ENCODE results near the gene ZNF236.

The ZNF236 gene

GRCh38 chr18:76859474-76860339 is 37.4 kb downstream of the ZNF236 start:
- DNase-seq (ENCODE audit: low read depth in 2 of 2), result no peak

GRCh38 chr18:76860411-76860810 is 38.1 kb downstream of the ZNF236 start:
- DNase-seq (ENCODE audit: low read depth in 2 of 2), result no peak

DNA sequence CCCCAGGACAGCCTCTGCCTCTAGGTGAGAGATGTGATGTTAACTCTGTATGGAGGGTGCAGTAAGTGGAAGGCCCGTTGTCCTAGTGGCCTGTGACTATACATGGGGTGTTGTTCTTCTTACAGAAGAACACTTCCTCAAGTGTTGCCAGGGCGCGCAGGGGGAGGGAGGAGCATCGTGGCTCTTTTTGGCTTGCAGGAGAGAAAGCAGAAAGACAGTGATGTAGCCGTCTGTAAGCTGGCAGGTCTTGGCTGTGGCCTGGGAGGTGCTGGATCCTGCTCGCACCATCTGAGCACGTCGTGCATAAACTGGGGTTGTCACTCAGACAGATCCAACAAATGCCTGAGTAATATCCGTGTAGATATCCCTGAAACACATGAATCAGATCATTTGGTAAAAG is 44.3 kb downstream of the ZNF236 start:
- DNase-seq (ENCODE audit: low read depth in 2 of 2), result no peak

- no peak for DNase-seq (ENCODE audit: low read depth in 2 of 2)
These were observed 51.0 kb downstream of the ZNF236 start for GRCh38 chr18:76873311-76873710.

- no peak for DNase-seq (ENCODE audit: low read depth in 2 of 2)
These were observed 51.4 kb downstream of the ZNF236 start for GRCh38 chr18:76873713-76874112.

GRCh38 chr18:76874642-76875389 is 52.5 kb downstream of the ZNF236 start:
- DNase-seq (ENCODE audit: low read depth in 2 of 2), result no peak

DNA sequence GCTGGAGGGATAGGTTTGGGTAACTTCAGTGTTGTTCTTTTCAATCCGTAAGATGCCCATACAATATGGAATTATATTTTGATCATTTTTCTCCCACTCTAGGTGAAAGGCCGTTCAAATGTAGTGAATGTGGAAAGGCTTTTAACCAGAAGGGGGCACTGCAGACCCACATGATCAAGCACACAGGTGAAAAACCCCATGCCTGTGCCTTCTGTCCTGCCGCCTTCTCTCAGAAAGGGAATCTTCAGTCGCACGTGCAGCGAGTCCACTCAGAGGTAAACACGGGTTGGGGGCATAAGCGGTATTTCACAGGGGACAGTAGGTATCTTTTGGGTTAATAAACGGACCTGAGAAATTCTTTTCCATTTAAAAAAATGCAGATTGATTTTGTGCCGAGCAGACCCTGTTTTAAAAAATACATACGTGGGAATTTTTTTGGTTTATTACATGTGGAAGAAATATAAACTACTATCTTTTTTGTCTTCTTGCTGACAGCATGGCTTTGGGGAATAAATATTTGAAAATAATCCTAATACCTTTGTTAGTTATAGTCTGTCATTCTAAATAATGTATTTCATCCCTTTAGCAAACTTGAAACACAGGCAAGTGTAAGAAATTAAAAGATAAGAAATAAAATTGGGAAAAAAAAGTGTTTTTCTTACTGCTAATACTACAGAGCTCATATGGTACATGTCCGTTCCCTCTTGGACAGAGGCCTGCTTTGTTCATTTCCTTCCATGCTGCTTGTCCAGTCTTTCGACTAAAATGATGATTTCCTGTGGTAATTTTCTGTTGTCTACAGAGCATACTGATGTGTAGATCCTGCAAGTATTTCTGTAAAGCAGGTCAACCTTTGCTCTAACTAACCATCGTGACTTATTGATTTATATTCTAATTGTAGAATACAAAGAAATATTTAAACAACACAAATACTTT is 53.3 kb downstream of the ZNF236 start:
- no peak for DNase-seq (ENCODE audit: low read depth in 2 of 2)

- no peak for DNase-seq (ENCODE audit: low read depth in 2 of 2)
These were observed 56.1 kb downstream of the ZNF236 start for GRCh38 chr18:76878426-76878825.

DNA sequence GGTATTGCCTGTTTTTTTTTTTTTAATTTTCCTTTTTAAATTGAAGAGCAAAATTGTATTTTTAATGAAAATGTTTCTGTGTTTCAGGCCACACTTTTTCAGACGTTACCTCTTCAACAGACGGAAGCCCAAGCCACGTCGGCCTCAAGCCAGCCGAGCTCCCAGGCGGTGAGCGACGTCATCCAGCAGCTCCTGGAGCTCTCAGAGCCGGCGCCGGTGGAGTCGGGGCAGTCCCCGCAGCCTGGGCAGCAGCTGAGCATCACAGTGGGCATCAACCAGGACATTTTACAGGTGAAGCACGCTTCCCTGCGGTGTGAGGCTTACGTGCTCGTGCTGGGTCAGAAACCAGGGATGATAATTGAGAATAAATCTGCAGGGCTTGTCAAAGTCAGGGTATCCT is 57.7 kb downstream of the ZNF236 start:
- no peak for DNase-seq (ENCODE audit: low read depth in 2 of 2)

DNA sequence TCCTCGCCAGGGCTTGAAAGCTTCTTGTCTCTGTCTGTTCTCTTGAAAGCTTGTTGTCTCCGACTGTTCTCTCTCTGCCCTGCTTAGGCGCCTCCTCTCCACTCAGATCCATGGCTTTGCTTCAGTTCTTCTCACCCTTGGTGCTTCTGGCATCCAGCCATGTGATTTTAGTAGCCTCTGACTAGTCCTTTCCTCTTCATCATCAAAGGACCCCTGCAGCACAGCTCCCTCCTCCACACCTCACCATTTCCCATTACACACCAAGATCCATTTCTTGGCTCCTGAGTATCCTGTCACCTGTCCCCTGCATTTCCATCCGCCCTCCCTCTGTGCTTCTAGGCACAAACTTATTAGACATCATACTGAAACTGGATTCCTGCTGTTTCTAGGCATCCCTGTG is 59.4 kb downstream of the ZNF236 start:
- no peak for DNase-seq (ENCODE audit: low read depth in 2 of 2)

DNA sequence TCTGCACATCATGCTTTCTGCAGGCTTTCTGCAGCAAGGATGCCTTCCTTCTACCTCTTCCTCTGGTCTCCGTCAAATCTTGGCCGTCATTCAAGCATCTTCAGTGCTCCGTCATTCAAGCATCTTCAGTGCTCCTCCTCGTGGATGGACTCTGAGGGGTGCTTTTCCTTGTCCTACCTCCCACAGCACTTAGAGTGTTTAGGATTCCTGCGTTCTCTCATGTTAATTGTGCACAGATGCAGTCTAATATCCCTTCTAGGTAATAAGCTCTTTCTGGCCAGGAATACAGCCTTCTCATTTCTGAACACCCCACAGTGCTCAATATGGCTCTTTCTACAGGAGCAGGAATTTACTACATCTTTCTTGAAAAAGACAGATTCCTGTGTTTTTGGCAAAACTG is 59.8 kb downstream of the ZNF236 start:
- no peak for DNase-seq (ENCODE audit: low read depth in 2 of 2)

DNA sequence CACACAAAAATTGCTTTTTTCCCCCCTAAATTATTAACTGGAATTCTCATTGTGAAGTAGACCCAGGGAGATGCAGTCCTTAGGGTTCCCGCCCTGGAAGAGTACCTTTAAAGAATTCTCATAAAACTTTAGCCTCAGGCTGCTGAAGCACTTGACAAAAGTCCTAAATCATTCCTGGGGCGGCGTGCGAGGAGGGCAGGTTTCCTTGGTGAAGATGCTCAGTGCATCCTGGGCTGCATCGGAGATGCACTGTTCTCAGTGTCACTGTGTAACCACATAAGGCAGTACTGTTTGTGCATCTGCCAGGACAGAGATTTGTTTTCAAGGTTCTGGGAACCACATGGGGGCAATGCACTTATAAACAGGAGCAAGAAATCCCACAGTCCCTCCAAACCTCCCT is 62.6 kb downstream of the ZNF236 start:
- no peak for DNase-seq (ENCODE audit: low read depth in 2 of 2)

- no peak for DNase-seq (ENCODE audit: low read depth in 2 of 2)
These were observed 63.8 kb downstream of the ZNF236 start for GRCh38 chr18:76886112-76886511.

- DNase-seq (ENCODE audit: low read depth in 2 of 2), result no peak
These were observed 66.8 kb downstream of the ZNF236 start for GRCh38 chr18:76889091-76889699.

DNA sequence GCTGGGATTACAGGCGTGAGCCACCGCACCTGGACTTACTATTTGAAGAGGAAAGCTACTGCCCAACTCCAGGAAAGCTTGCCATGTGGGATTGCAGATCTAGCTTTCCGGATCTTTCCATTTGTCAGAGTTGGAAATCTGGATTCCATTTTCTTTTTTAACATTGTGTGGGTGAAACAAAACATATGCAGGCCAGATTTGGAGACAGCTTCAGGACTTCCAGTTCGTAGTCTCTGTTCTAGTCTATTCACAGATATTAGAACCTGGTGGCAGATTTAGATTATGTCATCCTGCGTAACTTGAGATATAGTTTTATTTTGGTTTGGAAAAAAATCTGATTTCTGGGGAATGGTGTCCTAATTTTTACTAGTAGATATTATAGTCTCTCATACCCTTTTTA is 70.5 kb downstream of the ZNF236 start:
- no peak for DNase-seq (ENCODE audit: low read depth in 2 of 2)

GRCh38 chr18:76894566-76895346 is 72.4 kb downstream of the ZNF236 start:
- DNase-seq (ENCODE audit: low read depth in 2 of 2), result no peak

GRCh38 chr18:76895498-76895897 is 73.1 kb downstream of the ZNF236 start:
- DNase-seq (ENCODE audit: low read depth in 2 of 2), result no peak

GRCh38 chr18:76896677-76897076 is 74.3 kb downstream of the ZNF236 start:
- DNase-seq (ENCODE audit: low read depth in 2 of 2), result no peak

- no peak for DNase-seq (ENCODE audit: low read depth in 2 of 2)
These were observed 74.9 kb downstream of the ZNF236 start for GRCh38 chr18:76897257-76897656.

GRCh38 chr18:76903386-76903785 is 81.0 kb downstream of the ZNF236 start:
- no peak for DNase-seq (ENCODE audit: low read depth in 2 of 2)

DNA sequence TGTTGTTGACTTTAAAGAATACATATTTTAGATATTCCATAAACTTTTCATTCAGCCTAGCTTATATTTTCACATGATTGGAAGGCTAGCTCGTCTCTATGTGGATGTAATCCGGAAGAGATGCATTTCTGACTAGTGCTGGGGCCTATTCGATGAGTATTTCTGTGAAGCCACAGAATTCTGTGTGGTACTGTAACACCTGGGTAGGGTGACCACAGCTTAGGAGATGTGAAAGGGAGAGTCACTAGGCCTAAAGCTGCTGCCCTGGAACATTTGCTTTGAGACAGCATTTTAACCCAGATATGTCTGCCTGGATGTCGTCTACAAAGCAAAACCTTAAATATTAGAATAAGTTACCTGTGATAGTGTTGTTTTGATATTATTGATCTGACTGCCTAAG is 83.5 kb downstream of the ZNF236 start:
- DNase-seq (ENCODE audit: low read depth in 2 of 2), result no peak
